ENCODE measurements around the gene FAM20C. TPM values are rescaled to one million over a fixed set of nuclear protein-coding genes. Genes with fewer than 3 reads are reported as not detected.

FAM20C gene
- total RNA-seq, 2 donors from 2014 or later: 13.7 to 19.9 TPM

DNA sequence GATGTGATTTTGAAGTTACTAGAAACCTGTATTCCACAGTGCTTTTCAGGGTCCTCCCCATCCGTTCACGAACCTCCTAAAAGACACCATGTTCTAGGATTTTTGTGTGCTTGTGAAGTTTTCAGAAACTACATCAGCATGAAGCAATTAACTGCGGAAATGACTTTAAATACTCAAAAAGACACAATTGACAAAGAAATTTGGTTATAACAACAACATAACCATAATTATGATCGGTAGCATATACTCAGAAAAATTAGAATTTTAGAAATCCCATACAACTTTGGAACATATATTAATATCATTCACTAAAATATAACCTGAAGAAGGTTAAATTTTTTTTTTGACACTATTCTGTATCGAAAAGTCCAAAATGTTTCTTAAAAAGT lies 43.8 kb upstream of the FAM20C start:
- peak overlapping the region; percentile 89 to 93 for H3K27ac ChIP-seq
- peaks cover 0 to 16% of the 10 kb centered on the region in 2 donors for H3K4me1 ChIP-seq
- no peaks in the 10 kb centered on the region for H3K27me3 ChIP-seq
- H3K4me3 ChIP-seq: peak overlapping the region; percentile 37 to 49
- H3K9me3 ChIP-seq: no peaks in the 10 kb centered on the region
- H3K36me3 ChIP-seq: no peaks in the 10 kb centered on the region
- no peak for DNase-seq (ENCODE audit: low spot score)
- TF ChIP-seq, protein P1, sequence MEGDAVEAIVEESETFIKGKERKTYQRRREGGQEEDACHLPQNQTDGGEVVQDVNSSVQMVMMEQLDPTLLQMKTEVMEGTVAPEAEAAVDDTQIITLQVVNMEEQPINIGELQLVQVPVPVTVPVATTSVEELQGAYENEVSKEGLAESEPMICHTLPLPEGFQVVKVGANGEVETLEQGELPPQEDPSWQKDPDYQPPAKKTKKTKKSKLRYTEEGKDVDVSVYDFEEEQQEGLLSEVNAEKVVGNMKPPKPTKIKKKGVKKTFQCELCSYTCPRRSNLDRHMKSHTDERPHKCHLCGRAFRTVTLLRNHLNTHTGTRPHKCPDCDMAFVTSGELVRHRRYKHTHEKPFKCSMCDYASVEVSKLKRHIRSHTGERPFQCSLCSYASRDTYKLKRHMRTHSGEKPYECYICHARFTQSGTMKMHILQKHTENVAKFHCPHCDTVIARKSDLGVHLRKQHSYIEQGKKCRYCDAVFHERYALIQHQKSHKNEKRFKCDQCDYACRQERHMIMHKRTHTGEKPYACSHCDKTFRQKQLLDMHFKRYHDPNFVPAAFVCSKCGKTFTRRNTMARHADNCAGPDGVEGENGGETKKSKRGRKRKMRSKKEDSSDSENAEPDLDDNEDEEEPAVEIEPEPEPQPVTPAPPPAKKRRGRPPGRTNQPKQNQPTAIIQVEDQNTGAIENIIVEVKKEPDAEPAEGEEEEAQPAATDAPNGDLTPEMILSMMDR (IDR thresholded peaks at IDR 0.05): no peak

DNA sequence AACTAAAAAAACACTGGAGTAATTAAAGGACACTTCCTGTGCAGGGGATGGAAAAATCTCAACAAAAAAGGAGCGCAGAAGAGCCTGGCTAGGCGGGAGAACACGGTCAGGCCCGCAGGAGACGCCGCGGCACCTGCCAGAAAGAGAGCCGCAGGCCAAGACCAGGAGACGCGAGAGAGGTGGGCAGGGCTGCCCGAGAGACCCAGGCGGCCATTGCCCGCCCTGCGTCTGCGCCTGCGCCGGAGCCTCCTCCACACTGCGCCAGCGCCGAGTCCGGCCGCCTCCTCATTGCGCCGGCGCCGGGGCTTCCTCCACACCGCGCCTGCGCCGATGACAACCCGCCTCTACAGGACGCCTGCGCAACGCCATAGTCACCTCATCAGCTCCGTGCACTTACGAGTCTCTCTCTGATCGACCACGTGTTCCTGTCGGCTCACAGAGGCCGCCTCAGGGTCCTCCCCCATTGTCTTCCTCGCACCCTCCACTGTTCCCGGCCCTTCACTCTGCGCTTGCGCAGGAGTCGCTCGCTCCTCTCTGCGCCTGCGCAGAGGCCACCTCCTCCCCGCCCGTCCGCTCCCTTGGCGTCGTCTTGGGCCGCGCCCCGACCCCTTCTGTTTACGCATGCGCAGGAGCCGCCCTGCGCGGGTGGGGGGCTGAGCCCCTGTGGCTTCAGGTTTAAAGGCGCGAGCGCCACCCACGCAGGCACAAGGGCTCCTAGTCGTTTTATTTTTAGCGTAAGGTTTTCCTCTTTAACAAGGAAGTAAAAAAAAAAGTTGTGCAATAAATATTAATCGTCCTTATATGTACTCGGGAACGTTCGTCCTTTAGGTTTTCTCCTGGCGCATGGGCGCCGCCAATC lies 43.2 kb upstream of the FAM20C start:
- peaks cover 0 to 19% of the 10 kb centered on the region in 2 donors for H3K4me1 ChIP-seq
- no peaks in the 10 kb centered on the region for H3K36me3 ChIP-seq
- no peaks in the 10 kb centered on the region for H3K9me3 ChIP-seq

DNA sequence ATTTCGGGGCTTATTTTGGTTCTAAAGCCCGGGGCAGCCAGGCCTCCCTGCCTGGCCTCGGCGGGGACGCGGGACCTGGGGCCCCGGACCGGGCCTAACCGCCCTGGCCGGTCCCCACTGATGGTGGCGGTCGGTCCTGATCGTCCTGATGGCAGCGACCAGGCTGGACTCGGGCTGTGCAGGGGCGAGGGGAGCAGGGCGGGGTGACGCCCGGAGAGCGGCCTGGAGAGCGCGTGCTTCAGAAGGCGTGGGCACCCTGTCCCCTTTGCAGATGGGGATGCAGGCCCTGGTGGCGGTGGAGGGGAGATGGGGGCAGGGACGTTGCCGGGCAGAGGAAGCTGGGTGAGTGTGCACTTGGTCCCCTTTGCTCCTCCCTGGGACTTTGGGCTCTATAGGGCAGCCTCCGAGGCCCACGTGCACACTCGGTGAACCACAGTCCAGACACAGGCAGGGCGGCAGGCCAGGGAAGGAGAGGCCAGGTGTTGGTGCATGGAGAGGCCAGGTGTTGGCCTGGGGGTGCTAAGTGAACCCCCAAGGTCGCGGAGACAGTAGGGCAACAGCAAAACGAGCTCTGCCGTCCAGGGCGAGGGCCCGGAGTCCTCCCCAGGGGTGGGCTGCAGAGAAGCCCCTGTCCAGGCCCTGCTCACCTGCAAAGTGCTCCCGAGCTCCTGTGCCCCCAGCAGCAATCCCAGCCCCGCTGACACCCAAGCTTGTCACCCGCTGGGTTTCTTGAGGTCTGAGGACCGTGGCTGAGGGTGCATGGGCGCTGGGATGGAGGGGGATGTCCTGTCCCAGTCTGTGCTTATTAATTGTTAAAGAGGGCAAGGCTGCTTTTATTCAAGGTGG lies 42.4 kb upstream of the FAM20C start:
- Histone ChIP-seq H3K36me3 (no peaks in the 10 kb centered on the region), H3K27ac (peak overlapping the region; percentile 89 to 93), H3K4me3 (peak overlapping the region; percentile 37 to 49), H3K4me1 (peaks cover 0 to 23% of the 10 kb centered on the region in 2 donors), H3K27me3 (no peaks in the 10 kb centered on the region), H3K9me3 (no peaks in the 10 kb centered on the region)
- TF ChIP-seq, protein P1 (IDR thresholded peaks at IDR 0.05): no peak
- DNase-seq (ENCODE audit: low spot score): no peak

More for the DNA sequence above, 43.2 kb upstream of the FAM20C start:
- DNase-seq (ENCODE audit: low spot score): peak; percentile 97
- Histone ChIP-seq H3K4me3 (peak overlapping the region; percentile 37 to 49), H3K27me3 (no peaks in the 10 kb centered on the region), H3K27ac (peak overlapping the region; percentile 89 to 93)
- TF ChIP-seq, protein P1 (IDR thresholded peaks at IDR 0.05): no peak

DNA sequence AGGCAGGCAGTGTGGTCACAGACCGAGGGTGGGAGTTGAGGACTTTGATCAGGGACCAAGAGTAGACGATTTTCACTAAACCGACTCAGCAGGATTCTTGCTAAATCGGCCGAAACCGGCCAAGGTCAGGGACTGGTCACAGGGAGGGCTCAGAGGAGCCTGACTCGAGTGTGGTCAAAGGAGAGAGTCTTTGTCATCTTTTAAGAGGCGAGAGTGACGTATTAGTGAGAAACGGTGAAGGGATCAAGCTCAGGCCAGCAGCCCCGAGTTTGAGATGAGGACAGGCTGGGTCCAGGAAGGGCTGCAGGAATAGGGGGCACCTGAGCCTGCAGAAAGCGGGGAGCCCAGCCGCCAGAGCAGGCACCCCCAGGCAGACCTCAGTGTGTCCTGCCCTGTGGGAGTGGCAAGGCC lies 41.6 kb upstream of the FAM20C start:
- H3K27me3 ChIP-seq: no peaks in the 10 kb centered on the region
- H3K4me3 ChIP-seq: no peak overlapping the region
- H3K9me3 ChIP-seq: no peaks in the 10 kb centered on the region
- DNase-seq (ENCODE audit: low spot score): no peak
- peaks cover 0 to 31% of the 10 kb centered on the region in 2 donors for H3K4me1 ChIP-seq
- H3K36me3 ChIP-seq: no peaks in the 10 kb centered on the region
- H3K27ac ChIP-seq: peak overlapping the region in 1 of 2 donors; percentile 93
- TF ChIP-seq, protein P1 (IDR thresholded peaks at IDR 0.05): no peak

DNA sequence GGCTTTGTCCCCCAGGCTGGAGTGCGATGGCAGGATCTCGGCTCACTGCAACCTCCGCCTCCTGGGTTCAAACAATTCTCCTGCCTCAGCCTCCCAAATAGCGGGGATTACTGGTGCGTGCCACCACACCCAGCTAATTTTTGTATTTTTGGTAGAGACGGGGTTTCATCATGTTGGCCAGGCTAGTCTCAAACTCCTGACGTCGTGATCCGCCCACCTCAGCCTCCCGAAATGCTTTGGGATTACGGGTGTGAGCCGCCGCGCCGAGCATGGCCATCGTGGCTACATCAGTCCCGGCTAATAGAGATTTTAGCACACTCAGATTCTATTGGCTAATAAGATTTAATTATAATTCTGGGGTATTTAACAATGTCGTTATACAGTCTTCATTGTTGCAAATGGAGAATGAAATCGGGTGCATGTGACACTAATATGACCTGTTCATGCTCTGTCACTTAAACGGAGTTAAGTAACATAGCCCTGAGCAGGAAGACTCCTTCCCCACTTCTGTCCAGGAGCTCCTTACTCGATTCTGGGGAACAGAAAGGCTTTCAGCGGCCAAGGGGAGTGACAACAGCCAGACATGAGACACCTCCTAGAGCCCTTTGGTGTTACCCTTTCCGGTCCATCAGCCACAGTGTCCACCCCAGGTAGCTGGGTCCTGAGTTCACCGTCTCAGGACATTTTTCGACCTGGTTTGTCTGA lies 40.9 kb upstream of the FAM20C start:
- Histone ChIP-seq H3K27me3 (no peaks in the 10 kb centered on the region), H3K9me3 (no peaks in the 10 kb centered on the region), H3K4me1 (peaks cover 0 to 35% of the 10 kb centered on the region in 2 donors), H3K27ac (no peak overlapping the region), H3K36me3 (no peaks in the 10 kb centered on the region), H3K4me3 (no peak overlapping the region)
- no peak for DNase-seq (ENCODE audit: low spot score)
- TF ChIP-seq, protein P1 (IDR thresholded peaks at IDR 0.05): no peak
